ENCODE data around the gene KRTAP6-1. TPM values are rescaled to one million over a fixed set of nuclear protein-coding genes. Genes with fewer than 3 reads are reported as not detected.

Gene KRTAP6-1
- total RNA-seq, 1 donor from 2014 or later, result not detected

DNA sequence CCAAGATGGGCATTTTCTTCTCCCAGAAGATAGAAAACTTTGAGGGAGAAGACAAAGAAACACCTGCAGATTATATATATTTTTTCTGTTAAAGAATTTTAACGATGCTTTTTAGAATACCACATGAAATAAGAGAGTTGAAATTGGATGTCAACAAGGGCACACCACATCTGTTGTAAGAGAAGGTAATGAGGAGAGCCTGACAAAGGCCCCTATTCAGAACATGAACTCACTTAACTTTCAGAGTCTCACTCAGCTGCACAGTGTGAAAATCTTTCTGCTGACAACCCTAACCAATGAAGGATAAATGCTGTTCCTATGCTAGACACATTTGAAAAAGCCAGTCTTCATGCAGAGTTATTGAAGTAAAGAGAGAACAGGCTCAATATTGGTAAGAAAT, 30.9 kb downstream of the KRTAP6-1 start:
- TF ChIP-seq, protein P1, sequence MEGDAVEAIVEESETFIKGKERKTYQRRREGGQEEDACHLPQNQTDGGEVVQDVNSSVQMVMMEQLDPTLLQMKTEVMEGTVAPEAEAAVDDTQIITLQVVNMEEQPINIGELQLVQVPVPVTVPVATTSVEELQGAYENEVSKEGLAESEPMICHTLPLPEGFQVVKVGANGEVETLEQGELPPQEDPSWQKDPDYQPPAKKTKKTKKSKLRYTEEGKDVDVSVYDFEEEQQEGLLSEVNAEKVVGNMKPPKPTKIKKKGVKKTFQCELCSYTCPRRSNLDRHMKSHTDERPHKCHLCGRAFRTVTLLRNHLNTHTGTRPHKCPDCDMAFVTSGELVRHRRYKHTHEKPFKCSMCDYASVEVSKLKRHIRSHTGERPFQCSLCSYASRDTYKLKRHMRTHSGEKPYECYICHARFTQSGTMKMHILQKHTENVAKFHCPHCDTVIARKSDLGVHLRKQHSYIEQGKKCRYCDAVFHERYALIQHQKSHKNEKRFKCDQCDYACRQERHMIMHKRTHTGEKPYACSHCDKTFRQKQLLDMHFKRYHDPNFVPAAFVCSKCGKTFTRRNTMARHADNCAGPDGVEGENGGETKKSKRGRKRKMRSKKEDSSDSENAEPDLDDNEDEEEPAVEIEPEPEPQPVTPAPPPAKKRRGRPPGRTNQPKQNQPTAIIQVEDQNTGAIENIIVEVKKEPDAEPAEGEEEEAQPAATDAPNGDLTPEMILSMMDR (IDR thresholded peaks at IDR 0.05; ENCODE audit: unreplicated experiment), result no peak
- H3K4me1 Mint-ChIP-seq (ENCODE audit: low read depth), result no peaks in the 10 kb centered on the region
- no peaks in the 10 kb centered on the region for H3K27me3 Mint-ChIP-seq
- H3K4me3 Mint-ChIP-seq (ENCODE audit: low read depth), result no peak overlapping the region
- H3K27ac Mint-ChIP-seq, result no peak overlapping the region
- no peaks in the 10 kb centered on the region for H3K36me3 Mint-ChIP-seq (ENCODE audit: insufficient read depth)
- H3K9me3 Mint-ChIP-seq (ENCODE audit: low read depth), result peaks cover 6% of the 10 kb centered on the region
- DNase-seq (ENCODE audit: low spot score, unreplicated experiment), result no peak

DNA sequence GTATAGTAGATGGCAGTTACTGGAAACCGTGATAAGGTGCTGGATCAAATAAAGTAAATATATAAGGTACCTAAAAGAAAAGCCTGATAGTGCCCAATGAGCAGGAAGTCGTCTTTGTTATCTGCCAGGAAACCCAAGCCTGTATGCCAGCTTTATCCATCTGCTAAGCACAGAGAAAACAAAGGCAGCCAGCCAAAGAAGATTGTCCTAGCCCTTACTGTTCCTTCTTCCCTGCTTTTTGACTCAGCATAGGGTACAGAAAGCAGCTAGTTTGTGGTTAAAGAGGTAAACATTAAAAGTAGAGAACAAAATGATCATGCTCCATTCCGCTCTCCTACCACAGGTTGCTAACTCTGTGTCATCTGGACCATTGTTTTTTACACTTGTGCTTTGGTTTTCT, 33.6 kb downstream of the KRTAP6-1 start:
- no peak overlapping the region for H3K4me3 Mint-ChIP-seq (ENCODE audit: low read depth)
- no peak overlapping the region for H3K27ac Mint-ChIP-seq
- peaks cover 3% of the 10 kb centered on the region for H3K27me3 Mint-ChIP-seq
- peaks cover 5% of the 10 kb centered on the region for H3K9me3 Mint-ChIP-seq (ENCODE audit: low read depth)
- no peaks in the 10 kb centered on the region for H3K4me1 Mint-ChIP-seq (ENCODE audit: low read depth)
- TF ChIP-seq, protein P1 (IDR thresholded peaks at IDR 0.05; ENCODE audit: unreplicated experiment), result no peak
- H3K36me3 Mint-ChIP-seq (ENCODE audit: insufficient read depth), result no peaks in the 10 kb centered on the region
- DNase-seq (ENCODE audit: low spot score, unreplicated experiment), result no peak

GRCh38 chr21:30579346-30579745, 34.4 kb downstream of the KRTAP6-1 start:
- Mint-ChIP-seq H3K9me3 (ENCODE audit: low read depth) (peaks cover 3% of the 10 kb centered on the region), H3K4me1 (ENCODE audit: low read depth) (no peaks in the 10 kb centered on the region), H3K27me3 (peaks cover 3% of the 10 kb centered on the region), H3K27ac (no peak overlapping the region), H3K36me3 (ENCODE audit: insufficient read depth) (no peaks in the 10 kb centered on the region), H3K4me3 (ENCODE audit: low read depth) (no peak overlapping the region)
- DNase-seq (ENCODE audit: low spot score, unreplicated experiment), result no peak
- TF ChIP-seq, protein P1 (IDR thresholded peaks at IDR 0.05; ENCODE audit: unreplicated experiment), result no peak

DNA sequence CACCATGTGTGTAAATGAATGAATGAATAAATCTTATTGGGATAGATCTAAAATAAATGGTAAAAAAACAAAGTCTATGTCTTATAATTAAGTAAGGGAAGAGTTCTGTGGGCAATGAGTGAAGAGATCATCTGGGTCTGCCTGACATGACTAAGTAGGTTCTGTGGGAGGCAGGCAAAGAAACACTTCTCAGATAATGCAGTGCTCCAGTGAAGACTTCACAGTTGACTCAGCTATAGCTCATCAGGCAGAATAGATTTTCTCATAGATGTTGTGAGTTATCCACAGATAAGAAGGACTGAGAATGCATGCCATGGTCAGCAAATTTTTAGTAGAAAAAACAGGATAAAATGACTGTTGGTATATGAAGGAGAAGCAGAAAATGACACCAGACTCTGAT, 36.0 kb downstream of the KRTAP6-1 start:
- Mint-ChIP-seq H3K36me3 (ENCODE audit: insufficient read depth) (no peaks in the 10 kb centered on the region), H3K4me1 (ENCODE audit: low read depth) (no peaks in the 10 kb centered on the region), H3K4me3 (ENCODE audit: low read depth) (no peak overlapping the region), H3K27ac (no peak overlapping the region), H3K27me3 (peaks cover 3% of the 10 kb centered on the region), H3K9me3 (ENCODE audit: low read depth) (peaks cover 9% of the 10 kb centered on the region)
- TF ChIP-seq, protein P1 (IDR thresholded peaks at IDR 0.05; ENCODE audit: unreplicated experiment), result no peak
- no peak for DNase-seq (ENCODE audit: low spot score, unreplicated experiment)

DNA sequence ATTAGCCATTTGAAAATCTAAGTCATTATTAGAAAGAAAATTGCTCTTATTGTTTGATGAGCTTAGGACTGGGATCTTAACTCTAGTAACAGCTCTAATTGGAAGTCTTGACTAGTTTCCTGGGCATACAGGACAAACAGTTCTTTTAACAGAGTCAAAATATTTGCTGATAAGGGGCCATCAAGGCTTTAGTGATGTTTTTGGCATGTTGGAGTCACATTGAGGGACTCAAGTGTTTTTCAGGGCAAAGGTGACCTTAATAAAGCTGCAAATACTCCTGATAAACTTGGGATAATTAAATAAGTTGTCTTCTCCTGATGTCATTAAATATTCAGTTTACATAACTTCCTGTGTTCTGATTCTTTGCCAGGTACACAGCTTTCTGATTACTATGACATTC, 46.1 kb downstream of the KRTAP6-1 start:
- Mint-ChIP-seq H3K27ac (no peak overlapping the region), H3K4me1 (ENCODE audit: low read depth) (no peaks in the 10 kb centered on the region), H3K4me3 (ENCODE audit: low read depth) (no peak overlapping the region), H3K27me3 (peaks cover 3% of the 10 kb centered on the region), H3K36me3 (ENCODE audit: insufficient read depth) (no peaks in the 10 kb centered on the region), H3K9me3 (ENCODE audit: low read depth) (peaks cover 18% of the 10 kb centered on the region)
- DNase-seq (ENCODE audit: low spot score, unreplicated experiment), result no peak
- TF ChIP-seq, protein P1 (IDR thresholded peaks at IDR 0.05; ENCODE audit: unreplicated experiment), result no peak

Data from progenitor cell of endocrine pancreas (in vitro differentiated cells).